ENCODE results near the gene NFIA. TPM values are rescaled to one million over a fixed set of nuclear protein-coding genes. Genes with fewer than 3 reads are reported as not detected.
"Not testable (repeated sequence)": the region's sequence is repeated elsewhere in the genome, so short reads cannot be mapped to it uniquely, and the experiment has no call there.

Gene NFIA
- total and polyA plus RNA-seq, 9 of the 15 experiments (the other 6 are each of a cell fraction or from before 2014, with no cell fraction given), result 5.3 to 24.9 (median 9.8) TPM

GRCh38 chr1:61125895-61126294 is 43.5 kb downstream of the NFIA start (continued):
- TF ChIP-seq ARID4B (CRISPR knock-in tag; IDR thresholded peaks at IDR 0.05) (no peak), IFI16 (CRISPR knock-in tag; IDR thresholded peaks at IDR 0.05) (no peak), TRIM28 (IDR thresholded peaks at IDR 0.05) (no peak)

GRCh38 chr1:61126843-61127242 is 44.5 kb downstream of the NFIA start:
- WGBS (ENCODE audit: insufficient coverage, low coverage, missing lambda C conversion rate), result 97% methylated on average over 11 of the region's 12 CpGs
- not testable (repeated sequence) for BruUV-seq (replicated peaks)

More at GRCh38 chr1:61126843-61127242, 44.5 kb downstream of the NFIA start:
- FAIRE-seq; H3K9ac ChIP-seq (ENCODE audit: insufficient read depth in 1 of 2, low read depth in 2 of 2, low read length in 2 of 2); H2AFZ ChIP-seq (ENCODE audit: low read depth, low read length); H3K4me3 ChIP-seq; H3K27ac ChIP-seq (ENCODE audit: extremely low read depth, low read depth, low read length); in situ Hi-C loops (cut with MboI); H3K9me3 ChIP-seq (replicated peaks; ENCODE audit: control insufficient read depth, insufficient read depth, low read depth, low read length); H3K4me2 ChIP-seq (ENCODE audit: insufficient read depth, low read length); H3K9me1 ChIP-seq (ENCODE audit: control insufficient read depth, insufficient read depth, low read length); CTCF ChIA-PET (ENCODE audit: low intra/inter-chr PET ratio); H3K27me3 ChIP-seq (ENCODE audit: control insufficient read depth in 2 of 2, insufficient read depth in 2 of 2, low read length in 2 of 2); intact Hi-C loops (cut with micrococcal nuclease); H4K20me1 ChIP-seq (replicated peaks; ENCODE audit: control insufficient read depth, insufficient read depth, low read length); DNase-seq (ENCODE audit: extremely low read depth in 1 of 4, low spot score in 3 of 4); ATAC-seq; H3K36me3 ChIP-seq (ENCODE audit: control insufficient read depth, insufficient read depth, low read length): not testable (repeated sequence)
- POLR2A ChIA-PET, result interaction anchor here (0.9 to 1.0 kb wide), 2 partner anchors 13 to 148 kb away, joined by 3 read pairs; no protein-coding TSS in a partner anchor
- H3K4me1 ChIP-seq (replicated peaks in 1 of 2; ENCODE audit: control insufficient read depth in 2 of 2, insufficient read depth in 2 of 2, low read length in 2 of 2), result peaks cover 0 to 23% of the 10 kb centered on the region in 2 experiments; a peak in 2 of 5 replicates
- peaks cover 71% of the 10 kb centered on the region for H3K79me2 ChIP-seq (ENCODE audit: control insufficient read depth, insufficient read depth, low read length)
